Ishikawa (cell line): Measurements from ENCODE around the gene LRRC10.

Experiments used
- CEBPB ChIP-seq: IDR thresholded peaks from 2 replicates; pipeline ENCODE4 v1.6.1; 2012
- CREB1 ChIP-seq: IDR thresholded peaks from 2 replicates; pipeline ENCODE4 v1.6.1; 2012; ENCODE audit warnings: low read depth
- EGR1 ChIP-seq: IDR thresholded peaks from 2 replicates; pipeline ENCODE4 v1.6.1; 2012
- EP300 ChIP-seq: IDR thresholded peaks from 2 replicates; pipeline ENCODE4 v1.6.1; 2012; ENCODE audit warnings: borderline replicate concordance
- FOXM1 ChIP-seq: IDR thresholded peaks from 2 replicates; pipeline ENCODE4 v1.6.1; 2012; ENCODE audit warnings: low read depth, borderline replicate concordance
- MAX ChIP-seq: IDR thresholded peaks from 2 replicates; pipeline ENCODE4 v1.6.1; 2012
- NFIC ChIP-seq: IDR thresholded peaks from 2 replicates; pipeline ENCODE4 v1.6.1; 2012
- RAD21 ChIP-seq: IDR thresholded peaks from 2 replicates; pipeline ENCODE4 v1.6.1; 2012; ENCODE audit warnings: low read depth
- REST ChIP-seq: IDR thresholded peaks from 2 replicates; pipeline ENCODE4 v1.6.1; 2012; ENCODE audit warnings: low read depth, mild to moderate bottlenecking
- TAF1 ChIP-seq: IDR thresholded peaks from 2 replicates; pipeline ENCODE4 v1.6.1; 2012; ENCODE audit warnings: low read depth, mild to moderate bottlenecking
- TEAD4 ChIP-seq: IDR thresholded peaks from 2 replicates; pipeline ENCODE4 v1.6.1; 2012
- USF1 ChIP-seq: IDR thresholded peaks from 2 replicates; pipeline ENCODE4 v1.6.1; 2012
- YY1 ChIP-seq: IDR thresholded peaks from 2 replicates; pipeline ENCODE4 v1.6.1; 2012; ENCODE audit warnings: low read depth
- ZBTB7A ChIP-seq: IDR thresholded peaks from 2 replicates; pipeline ENCODE4 v1.6.1; 2012; ENCODE audit warnings: low read depth

- no peak for TF ChIP-seq FOXM1
- no peak for TF ChIP-seq EP300
- no peak for TF ChIP-seq CREB1
- no peak for TF ChIP-seq REST
- TF ChIP-seq EGR1: no peak
- no peak for TF ChIP-seq MAX
- no peak for TF ChIP-seq TAF1
- TF ChIP-seq CEBPB: no peak
- peak; percentile 85 for TF ChIP-seq RAD21
- no peak for TF ChIP-seq ZBTB7A
- TF ChIP-seq USF1: no peak
- TF ChIP-seq TEAD4: no peak
- TF ChIP-seq NFIC: no peak
- no peak for TF ChIP-seq YY1
These were observed 39.9 kb downstream of the LRRC10 start for GRCh38 chr12:69570545-69571399.
